HepG2 (cell line): ENCODE measurements around the gene ALCAM. TPM values are rescaled to one million over a fixed set of nuclear protein-coding genes. Genes with fewer than 3 reads are reported as not detected.

ENCODE experiments used
- ATF6 ChIP-seq: sonication (generic); formaldehyde crosslinking; conservative IDR thresholded peaks from 2 replicates; pipeline ENCODE4 v1.4.0; 2020; ENCODE audit warnings: missing genetic modification reagents
- GLMP ChIP-seq: sonication (generic); formaldehyde crosslinking; IDR thresholded peaks from 2 replicates; pipeline ENCODE4 v1.9.0; 2021; ENCODE audit warnings: missing genetic modification reagents, mild to moderate bottlenecking, borderline replicate concordance
- HNF1A ChIP-seq, 2 experiments: sonication (generic) in 1 of 2; formaldehyde crosslinking in 1 of 2; IDR thresholded peaks; 2 replicates each; pipeline versions ENCODE4 v1.4.0 to v1.6.1; 2016 to 2020; ENCODE audit warnings: borderline replicate concordance in 1 of 2, low read depth in 1 of 2, mild to moderate bottlenecking in 1 of 2, missing genetic modification reagents in 1 of 2
- MAX ChIP-seq: IDR thresholded peaks from 2 replicates; pipeline ENCODE4 v1.6.1; 2012; ENCODE audit warnings: inconsistent platforms
- POLR2AphosphoS5 ChIP-seq: IDR thresholded peaks from 2 replicates; pipeline ENCODE4 v1.6.1; 2012; ENCODE audit warnings: low read depth, low read length
- SNAPC5 ChIP-seq: sonication (generic); formaldehyde crosslinking; IDR thresholded peaks from 2 replicates; pipeline ENCODE4 v1.8.1; 2023; ENCODE audit warnings: mild to moderate bottlenecking, missing genetic modification reagents, borderline replicate concordance
- SRF ChIP-seq: IDR thresholded peaks from 2 replicates; pipeline ENCODE4 v1.6.1; 2011; ENCODE audit warnings: mild to moderate bottlenecking, low read depth, low read length, moderate library complexity
- TEAD3 ChIP-seq: optimal IDR thresholded peaks from 2 replicates; pipeline ENCODE3; 2016; ENCODE audit warnings: borderline replicate concordance
- TEF ChIP-seq: sonication (generic); formaldehyde crosslinking; IDR thresholded peaks from 2 replicates; pipeline ENCODE4 v1.5.0; 2020; ENCODE audit warnings: missing genetic modification reagents
- TFE3 ChIP-seq: IDR thresholded peaks from 2 replicates; pipeline ENCODE4 v1.6.1; 2016
- THAP9 ChIP-seq: sonication (generic); formaldehyde crosslinking; IDR thresholded peaks from 2 replicates; pipeline ENCODE4; 2020; ENCODE audit warnings: missing genetic modification reagents, mild to moderate bottlenecking, borderline replicate concordance
- ZNF263 ChIP-seq: sonication (generic); formaldehyde crosslinking; IDR thresholded peaks from 2 replicates; pipeline ENCODE4 v1.4.0; 2020; ENCODE audit warnings: missing genetic modification reagents
- ZNF282 ChIP-seq: fragments of 450-650 bp; IDR thresholded peaks from 2 replicates; pipeline ENCODE4 v1.6.1; 2018; ENCODE audit not compliant: partially characterized antibody
- ZNF550 ChIP-seq: sonication (generic); formaldehyde crosslinking; IDR thresholded peaks from 2 replicates; pipeline ENCODE4 v1.4.0; 2020; ENCODE audit warnings: mild to moderate bottlenecking, missing genetic modification reagents, borderline replicate concordance
- ZNF782 ChIP-seq: sonication (generic); formaldehyde crosslinking; IDR thresholded peaks from 2 replicates; pipeline ENCODE4 v1.4.0; 2020; ENCODE audit warnings: missing genetic modification reagents, mild to moderate bottlenecking, borderline replicate concordance
- polyA plus RNA-seq, 8 experiments: library from polyadenylated mRNA; depleted of rRNA in 3 of 8; stranded (reverse) in 7 of 8; unstranded in 1 of 8; fragments of >200 nt; fragmentation: Illumina TruSeq in 4 of 8; extraction: Trizol in 4 of 8; gene quantifications; 2 replicates each; pipeline versions ENCODE4 v1.2.1 to v1.2.3, GENCODE V29; 2011 to 2016; ENCODE audit warnings: low read depth in 4 of 8, missing spikeins in 1 of 8, mixed read lengths in 1 of 8; ENCODE audit not compliant: insufficient read depth in 1 of 8
- total RNA-seq, 5 experiments: library from RNA; depleted of rRNA; stranded (reverse); fragments of >200 nt; fragmentation: Illumina TruSeq; extraction: Trizol; gene quantifications; 2 replicates each; pipeline ENCODE4 v1.2.3, GENCODE V29; 2016; ENCODE audit warnings: low read depth in 1 of 5

Gene ALCAM
- total and polyA plus RNA-seq, 2 of the 13 experiments (the other 11 are each of a cell fraction or from before 2014, with no cell fraction given) = 26.0 to 33.1 TPM

GRCh38 chr3:105503191-105503593 lies 136.5 kb downstream of the ALCAM start (continued):
- peak; percentile 75 for TF ChIP-seq HNF1A (IDR thresholded peaks at IDR 0.05; ENCODE audit: low read depth)
- peak; percentile 63; the same call in 1 of the 2 replicates for TF ChIP-seq HNF1A (CRISPR knock-in tag; IDR thresholded peaks at IDR 0.05; ENCODE audit: borderline replicate concordance)
- TF ChIP-seq GLMP (CRISPR knock-in tag) = no peak
- no peak for TF ChIP-seq TEF (CRISPR knock-in tag)
- no peak for TF ChIP-seq POLR2AphosphoS5
- no peak; the same call in 1 of the 2 replicates for TF ChIP-seq ATF6
- no peak for TF ChIP-seq SRF
- no peak for TF ChIP-seq ZNF782 (CRISPR knock-in tag)
- peak; percentile 47; the same call in 1 of the 2 replicates for TF ChIP-seq TFE3
- no peak for TF ChIP-seq ZNF282
- peak; percentile 38; the same call in 1 of the 2 replicates for TF ChIP-seq SNAPC5
- TF ChIP-seq MAX = peak; percentile 58; the same call in 1 of the 2 replicates
- TF ChIP-seq TEAD3 (CRISPR knock-in tag) = peak; percentile 78
- no peak for TF ChIP-seq THAP9
- TF ChIP-seq ZNF263 = no peak
- no peak for TF ChIP-seq ZNF550
